Gastroesophageal sphincter (tissue), 4 donors: ENCODE data around the gene ABHD17C. TPM values are rescaled to one million over a fixed set of nuclear protein-coding genes. Genes with fewer than 3 reads are reported as not detected.

ENCODE experiments used
- ATAC-seq: fragments of 150-250 bp; one replicate; pipeline ENCODE4 v1.9.1; 2016; ENCODE audit warnings: mild to moderate bottlenecking, moderate library complexity
- H3K27ac ChIP-seq, 4 donors: fragments of 200-600 bp; sonication (generic) in 3 of 4; 1 replicate in 3 of 4; 2 replicates in 1 of 4; pipeline ENCODE4 v1.5.1; 2016 to 2019
- H3K27me3 ChIP-seq: fragments of 200-600 bp; sonication (generic); one replicate; pipeline ENCODE4 v1.5.1; 2019
- H3K36me3 ChIP-seq, 2 donors: fragments of 200-600 bp; sonication (generic); one replicate each; pipeline ENCODE4 v1.5.1; 2019; ENCODE audit warnings: control low read depth in 1 of 2
- H3K4me1 ChIP-seq, 3 donors: fragments of 200-600 bp; sonication (generic); 1 replicate in 2 of 3; 2 replicates in 1 of 3; pipeline ENCODE4 v1.5.1; 2016 to 2019; ENCODE audit warnings: control low read depth in 2 of 3
- H3K4me3 ChIP-seq, 2 donors: fragments of 200-600 bp; sonication (generic); one replicate each; pipeline ENCODE4 v1.5.1; 2019; ENCODE audit warnings: mild to moderate bottlenecking in 1 of 2, moderate library complexity in 1 of 2
- H3K9me3 ChIP-seq, 3 donors: fragments of 200-600 bp; sonication (generic); one replicate each; pipeline ENCODE4 v1.5.1; 2017 to 2019; ENCODE audit warnings: control low read depth in 2 of 3
- CTCF ChIP-seq, 4 experiments: fragments of 200-600 bp in 2 of 4; fragments of 450-650 bp in 2 of 4; sonication (generic) in 1 of 4; IDR thresholded peaks; one replicate each; pipeline ENCODE4 v1.5.1; 2017 to 2019; ENCODE audit warnings: antibody characterized with exemption in 4 of 4, mild to moderate bottlenecking in 2 of 4, moderate library complexity in 2 of 4
- EP300 ChIP-seq: sonication (generic); formaldehyde crosslinking; IDR thresholded peaks from one replicate; pipeline ENCODE4 v1.6.1; 2017; ENCODE audit warnings: antibody characterized with exemption, mild to moderate bottlenecking
- POLR2A ChIP-seq, 2 donors: fragments of 450-650 bp; IDR thresholded peaks; one replicate each; pipeline ENCODE4 v1.6.1; 2017; ENCODE audit warnings: antibody characterized with exemption in 2 of 2, mild to moderate bottlenecking in 2 of 2, moderate library complexity in 1 of 2
- POLR2AphosphoS5 ChIP-seq: sonication (generic); formaldehyde crosslinking; IDR thresholded peaks from one replicate; pipeline ENCODE4 v1.6.1; 2017; ENCODE audit warnings: antibody characterized with exemption
- WGBS, 2 donors: methylation state at CpG; one replicate each; pipeline ENCODE4 v1.1.5; 2018; ENCODE audit warnings: low coverage in 1 of 2; 5-methylcytosine and 5-hydroxymethylcytosine counted together
- total RNA-seq, 4 donors: library from RNA; depleted of rRNA; stranded (reverse); fragments of >200 nt; gene quantifications; one replicate each; pipeline ENCODE4 v1.1.0, GENCODE V29; 2016

ABHD17C gene
- total RNA-seq, 4 donors from 2014 or later = 1.4 to 5.4 (median 3.5) TPM

- peaks cover 8% of the 10 kb centered on the region for H3K27me3 ChIP-seq
- H3K4me3 ChIP-seq = no peak overlapping the region
- H3K27ac ChIP-seq = no peak overlapping the region
- no peak for ATAC-seq
- no peaks in the 10 kb centered on the region for H3K9me3 ChIP-seq
- TF ChIP-seq CTCF (IDR thresholded peaks at IDR 0.05) = no peak
- no peak for TF ChIP-seq POLR2AphosphoS5
- no peak for TF ChIP-seq POLR2A (IDR thresholded peaks at IDR 0.05)
- no peak for TF ChIP-seq EP300
- H3K4me1 ChIP-seq = peaks cover 0 to 7% (median 0%) of the 10 kb centered on the region in 3 donors
- no peaks in the 10 kb centered on the region for H3K36me3 ChIP-seq
These were observed 5.8 kb upstream of the ABHD17C start for GRCh38 chr15:80689294-80689693.

GRCh38 chr15:80689716-80690115 lies 5.4 kb upstream of the ABHD17C start:
- H3K9me3 ChIP-seq = no peaks in the 10 kb centered on the region
- no peak for ATAC-seq
- H3K27me3 ChIP-seq = peaks cover 8% of the 10 kb centered on the region
- H3K27ac ChIP-seq = no peak overlapping the region
- TF ChIP-seq POLR2AphosphoS5 = no peak
- no peak for TF ChIP-seq CTCF (IDR thresholded peaks at IDR 0.05)
- TF ChIP-seq EP300 = no peak
- TF ChIP-seq POLR2A (IDR thresholded peaks at IDR 0.05) = no peak
- H3K4me1 ChIP-seq = peaks cover 0 to 10% (median 0%) of the 10 kb centered on the region in 3 donors
- no peaks in the 10 kb centered on the region for H3K36me3 ChIP-seq
- 67 to 71% methylated on average over 1 to 5 of the region's 5 CpGs for WGBS, 2 donors
- H3K4me3 ChIP-seq = no peak overlapping the region

- H3K27ac ChIP-seq = no peak overlapping the region
- no peak overlapping the region for H3K4me3 ChIP-seq
- no peaks in the 10 kb centered on the region for H3K36me3 ChIP-seq
- no CpG with 5 or more reads among the region's 3 CpGs for WGBS, 2 donors
- no peak for ATAC-seq
- no peaks in the 10 kb centered on the region for H3K27me3 ChIP-seq
- no peaks in the 10 kb centered on the region for H3K9me3 ChIP-seq
- TF ChIP-seq POLR2AphosphoS5 (no peak), POLR2A (IDR thresholded peaks at IDR 0.05) (no peak), EP300 (no peak), CTCF (IDR thresholded peaks at IDR 0.05) (no peak)
- H3K4me1 ChIP-seq = peaks cover 0 to 19% (median 7%) of the 10 kb centered on the region in 3 donors
These were observed 3.5 kb upstream of the ABHD17C start for GRCh38 chr15:80691575-80691974.

- no peaks in the 10 kb centered on the region for H3K9me3 ChIP-seq
- no peaks in the 10 kb centered on the region for H3K27me3 ChIP-seq
- peak overlapping the region; percentile 86 to 91 for H3K4me3 ChIP-seq
- ATAC-seq = peak; percentile 3
- 17 to 34% methylated on average over 14 to 15 of the region's 15 CpGs for WGBS, 2 donors
- H3K4me1 ChIP-seq = peaks cover 0 to 40% (median 9%) of the 10 kb centered on the region in 3 donors
- H3K36me3 ChIP-seq = no peaks in the 10 kb centered on the region
- peak overlapping the region; percentile 84 to 96 (median 90) for H3K27ac ChIP-seq
- no peak for TF ChIP-seq EP300
- TF ChIP-seq CTCF (IDR thresholded peaks at IDR 0.05) = no peak
- TF ChIP-seq POLR2A (IDR thresholded peaks at IDR 0.05) = no peak
- TF ChIP-seq POLR2AphosphoS5 = no peak
These were observed 1.2 kb upstream of the ABHD17C start for GRCh38 chr15:80693682-80694610.

GRCh38 chr15:80694611-80695098 lies 455 bp upstream of the ABHD17C start:
- Histone ChIP-seq H3K36me3 (no peaks in the 10 kb centered on the region), H3K4me3 (peak overlapping the region; percentile 86 to 91), H3K27ac (peak overlapping the region; percentile 84 to 96 (median 90)), H3K27me3 (no peaks in the 10 kb centered on the region), H3K4me1 (peaks cover 0 to 43% (median 9%) of the 10 kb centered on the region in 3 donors), H3K9me3 (no peaks in the 10 kb centered on the region)
- WGBS, 2 donors = 0% methylated on average over 1 to 5 of the region's 47 CpGs
- no peak for TF ChIP-seq POLR2AphosphoS5
- TF ChIP-seq CTCF (IDR thresholded peaks at IDR 0.05) = no peak
- TF ChIP-seq EP300 = no peak
- TF ChIP-seq POLR2A (IDR thresholded peaks at IDR 0.05) = no peak
- peak; percentile 4 for ATAC-seq
